ENCODE data around the gene KCNIP1. TPM values are rescaled to one million over a fixed set of nuclear protein-coding genes. Genes with fewer than 3 reads are reported as not detected.
A peak's percentile ranks its signal among the peaks of the same experiment; 100 is the strongest.

Gene KCNIP1
- total RNA-seq, 4 donors from 2014 or later, result 0.97 to 1.7 TPM; not detected in 2

GRCh38 chr5:170476704-170477103 lies 27.1 kb upstream of the KCNIP1 start:
- Histone ChIP-seq H3K27ac (replicated peaks in 1 of 4) (no peak overlapping the region), H3K4me3 (no peak overlapping the region), H3K9me3 (no peaks in the 10 kb centered on the region), H3K36me3 (no peaks in the 10 kb centered on the region), H3K4me1 (no peaks in the 10 kb centered on the region), H3K27me3 (peaks cover 0 to 8% (median 0%) of the 10 kb centered on the region in 4 donors)
- 69% methylated on average over 3 of the region's 3 CpGs for WGBS
- no peak for TF ChIP-seq EP300 (IDR thresholded peaks at IDR 0.05)
- TF ChIP-seq CTCF (IDR thresholded peaks at IDR 0.05), result no peak
- TF ChIP-seq POLR2A (IDR thresholded peaks at IDR 0.05; ENCODE audit: low read depth), result no peak
- no peak for TF ChIP-seq POLR2AphosphoS5 (IDR thresholded peaks at IDR 0.05)
- no peak for DNase-seq (ENCODE audit: extremely low spot score)
- intact Hi-C loops (cut with DNase I), result no loop called here

GRCh38 chr5:170477906-170478305 lies 25.9 kb upstream of the KCNIP1 start:
- intact Hi-C loops (cut with DNase I), result no loop called here
- H3K4me3 ChIP-seq, result no peak overlapping the region
- no peaks in the 10 kb centered on the region for H3K4me1 ChIP-seq
- WGBS, result 100% methylated on average over 1 of the region's 1 CpG
- H3K9me3 ChIP-seq, result no peaks in the 10 kb centered on the region
- no peak overlapping the region for H3K27ac ChIP-seq (replicated peaks in 1 of 4)
- no peak for TF ChIP-seq POLR2AphosphoS5 (IDR thresholded peaks at IDR 0.05)
- TF ChIP-seq CTCF (IDR thresholded peaks at IDR 0.05), result no peak
- peaks cover 0 to 8% (median 0%) of the 10 kb centered on the region in 4 donors for H3K27me3 ChIP-seq
- DNase-seq (ENCODE audit: extremely low spot score), result peak; percentile 57
- no peaks in the 10 kb centered on the region for H3K36me3 ChIP-seq

GRCh38 chr5:170478306-170478705 lies 25.5 kb upstream of the KCNIP1 start:
- DNase-seq (ENCODE audit: extremely low spot score), result peak; percentile 77
- H3K4me1 ChIP-seq, result no peaks in the 10 kb centered on the region
- no peak overlapping the region for H3K27ac ChIP-seq (replicated peaks in 1 of 4)
- no peak overlapping the region for H3K4me3 ChIP-seq
- 98% methylated on average over 6 of the region's 6 CpGs for WGBS
- intact Hi-C loops (cut with DNase I), result no loop called here
- no peaks in the 10 kb centered on the region for H3K36me3 ChIP-seq
- TF ChIP-seq POLR2A (IDR thresholded peaks at IDR 0.05; ENCODE audit: low read depth), result no peak
- no peak for TF ChIP-seq CTCF (IDR thresholded peaks at IDR 0.05)
- no peak for TF ChIP-seq EP300 (IDR thresholded peaks at IDR 0.05)
- no peak for TF ChIP-seq POLR2AphosphoS5 (IDR thresholded peaks at IDR 0.05)
- no peaks in the 10 kb centered on the region for H3K9me3 ChIP-seq
- peaks cover 0 to 4% (median 0%) of the 10 kb centered on the region in 4 donors for H3K27me3 ChIP-seq

- peaks cover 0 to 7% (median 0%) of the 10 kb centered on the region in 4 donors for H3K27me3 ChIP-seq
- 58% methylated on average over 4 of the region's 4 CpGs for WGBS
- no peak overlapping the region for H3K4me3 ChIP-seq
- DNase-seq (ENCODE audit: extremely low spot score), result no peak
- intact Hi-C loops (cut with DNase I), result no loop called here
- no peaks in the 10 kb centered on the region for H3K36me3 ChIP-seq
- H3K4me1 ChIP-seq, result no peaks in the 10 kb centered on the region
- H3K9me3 ChIP-seq, result no peaks in the 10 kb centered on the region
- TF ChIP-seq CTCF (IDR thresholded peaks at IDR 0.05), result no peak
- no peak for TF ChIP-seq POLR2A (IDR thresholded peaks at IDR 0.05; ENCODE audit: low read depth)
- no peak for TF ChIP-seq POLR2AphosphoS5 (IDR thresholded peaks at IDR 0.05)
- no peak for TF ChIP-seq EP300 (IDR thresholded peaks at IDR 0.05)
- H3K27ac ChIP-seq (replicated peaks in 1 of 4), result no peak overlapping the region
These were observed 24.3 kb upstream of the KCNIP1 start for GRCh38 chr5:170479484-170479883.

- TF ChIP-seq POLR2A (IDR thresholded peaks at IDR 0.05; ENCODE audit: low read depth) (no peak), CTCF (IDR thresholded peaks at IDR 0.05) (no peak), EP300 (IDR thresholded peaks at IDR 0.05) (no peak), POLR2AphosphoS5 (IDR thresholded peaks at IDR 0.05) (no peak)
- WGBS, result 90% methylated on average over 5 of the region's 5 CpGs
- Histone ChIP-seq H3K4me1 (no peaks in the 10 kb centered on the region), H3K27me3 (peaks cover 0 to 7% (median 0%) of the 10 kb centered on the region in 4 donors), H3K9me3 (no peaks in the 10 kb centered on the region), H3K4me3 (no peak overlapping the region), H3K36me3 (no peaks in the 10 kb centered on the region), H3K27ac (replicated peaks in 1 of 4) (no peak overlapping the region)
- intact Hi-C loops (cut with DNase I), result no loop called here
- DNase-seq (ENCODE audit: extremely low spot score), result no peak
These were observed 23.6 kb upstream of the KCNIP1 start for GRCh38 chr5:170480260-170480659.

Measured in esophagus muscularis mucosa (tissue), 4 donors.